Measurements from ENCODE around the gene PI4KA. TPM values are rescaled to one million over a fixed set of nuclear protein-coding genes. Genes with fewer than 3 reads are reported as not detected.

Gene PI4KA
- total RNA-seq, 4 donors from 2014 or later = 42.5 to 81.3 (median 66.1) TPM

GRCh38 chr22:20811971-20812660 is 46.5 kb downstream of the PI4KA start:
- 92 to 94% methylated on average over 5 of the region's 5 CpGs for WGBS, 2 donors
- TF ChIP-seq POLR2A (IDR thresholded peaks at IDR 0.05) (no peak), CTCF (IDR thresholded peaks at IDR 0.05) (no peak)
- intact Hi-C loops (cut with DNase I; ENCODE audit: low total_unique reads) = no loop called here
- no peak overlapping the region for H3K4me3 ChIP-seq (ENCODE audit: low read depth, poor library complexity, severe bottlenecking)
- peak in 1 of 2 donors; percentile 6 for DNase-seq (ENCODE audit: low spot score in 2 of 2)

GRCh38 chr22:20811171-20811570 is 47.4 kb downstream of the PI4KA start:
- no peak overlapping the region for H3K4me3 ChIP-seq (ENCODE audit: low read depth, poor library complexity, severe bottlenecking)
- DNase-seq (ENCODE audit: low spot score in 2 of 2) = peak in 1 of 2 donors; percentile 17
- intact Hi-C loops (cut with DNase I; ENCODE audit: low total_unique reads) = no loop called here
- WGBS, 2 donors = 87 to 96% methylated on average over 1 of the region's 1 CpG
- TF ChIP-seq CTCF (IDR thresholded peaks at IDR 0.05) (no peak), POLR2A (IDR thresholded peaks at IDR 0.05) (no peak)

GRCh38 chr22:20810645-20811044 is 48.0 kb downstream of the PI4KA start:
- no peak for TF ChIP-seq POLR2A (IDR thresholded peaks at IDR 0.05)
- WGBS, 2 donors = 85 to 94% methylated on average over 9 of the region's 9 CpGs
- DNase-seq (ENCODE audit: low spot score in 2 of 2) = peak in 1 of 2 donors; percentile 49
- no peak overlapping the region for H3K4me3 ChIP-seq (ENCODE audit: low read depth, poor library complexity, severe bottlenecking)
- intact Hi-C loops (cut with DNase I; ENCODE audit: low total_unique reads) = no loop called here

GRCh38 chr22:20809538-20810185 is 48.9 kb downstream of the PI4KA start:
- intact Hi-C loops (cut with DNase I; ENCODE audit: low total_unique reads) = no loop called here
- TF ChIP-seq CTCF (IDR thresholded peaks at IDR 0.05) = no peak
- TF ChIP-seq POLR2A (IDR thresholded peaks at IDR 0.05) = no peak
- no peak overlapping the region for H3K4me3 ChIP-seq (ENCODE audit: low read depth, poor library complexity, severe bottlenecking)
- DNase-seq (ENCODE audit: low spot score in 2 of 2) = no peak
- 92% methylated on average over 6 of the region's 6 CpGs for WGBS, 2 donors

- 81 to 83% methylated on average over 4 of the region's 4 CpGs for WGBS, 2 donors
- TF ChIP-seq CTCF (IDR thresholded peaks at IDR 0.05) (no peak), POLR2A (IDR thresholded peaks at IDR 0.05) (no peak)
- no peak overlapping the region for H3K4me3 ChIP-seq (ENCODE audit: low read depth, poor library complexity, severe bottlenecking)
- intact Hi-C loops (cut with DNase I; ENCODE audit: low total_unique reads) = no loop called here
- no peak for DNase-seq (ENCODE audit: low spot score in 2 of 2)
Observed at GRCh38 chr22:20808844-20809243, 49.8 kb downstream of the PI4KA start.

GRCh38 chr22:20807315-20807752 is 51.3 kb downstream of the PI4KA start:
- WGBS, 2 donors = 83% methylated on average over 4 of the region's 4 CpGs
- no peak overlapping the region for H3K4me3 ChIP-seq (ENCODE audit: low read depth, poor library complexity, severe bottlenecking)
- intact Hi-C loops (cut with DNase I; ENCODE audit: low total_unique reads) = no loop called here
- peak in 1 of 2 donors; percentile 29 for DNase-seq (ENCODE audit: low spot score in 2 of 2)
- no peak for TF ChIP-seq CTCF (IDR thresholded peaks at IDR 0.05)
- TF ChIP-seq POLR2A (IDR thresholded peaks at IDR 0.05) = no peak
